WERI-Rb-1 (cell line): ENCODE results near the gene CBY2.

Source experiments
- DNase-seq: peaks from one replicate; pipeline ENCODE4 v3.0.0-alpha.2; 2020
- H3K27ac ChIP-seq: fragments of 250-450 bp; sonication (Bioruptor Pico); 2 replicates; pipeline ENCODE4 v1.5.1; 2020; ENCODE audit warnings: mild to moderate bottlenecking, moderate library complexity
- H3K27me3 ChIP-seq: fragments of 250-450 bp; sonication (Bioruptor Pico); 2 replicates; pipeline ENCODE4 v1.5.1; 2021; ENCODE audit warnings: mild to moderate bottlenecking, low read depth, moderate library complexity; ENCODE audit not compliant: insufficient read depth, severe bottlenecking
- H3K36me3 ChIP-seq: fragments of 250-450 bp; sonication (Bioruptor Pico); 2 replicates; pipeline ENCODE4 v1.5.1; 2020; ENCODE audit warnings: mild to moderate bottlenecking, moderate library complexity
- H3K4me3 ChIP-seq: 2 replicates; pipeline ENCODE4 v1.5.1; 2011; ENCODE audit warnings: low read depth, mild to moderate bottlenecking, control low read depth, low read length
- H3K9me3 ChIP-seq: fragments of 250-450 bp; sonication (Bioruptor Pico); 2 replicates; pipeline ENCODE4 v1.5.1; 2021; ENCODE audit warnings: mild to moderate bottlenecking, moderate library complexity; ENCODE audit not compliant: severe bottlenecking
- TF ChIP-seq, protein P1 (sequence below): IDR thresholded peaks from 2 replicates; pipeline ENCODE4 v1.5.1; 2011; ENCODE audit warnings: low read depth, mild to moderate bottlenecking, control low read depth, inconsistent platforms, low read length

The CBY2 gene

DNA sequence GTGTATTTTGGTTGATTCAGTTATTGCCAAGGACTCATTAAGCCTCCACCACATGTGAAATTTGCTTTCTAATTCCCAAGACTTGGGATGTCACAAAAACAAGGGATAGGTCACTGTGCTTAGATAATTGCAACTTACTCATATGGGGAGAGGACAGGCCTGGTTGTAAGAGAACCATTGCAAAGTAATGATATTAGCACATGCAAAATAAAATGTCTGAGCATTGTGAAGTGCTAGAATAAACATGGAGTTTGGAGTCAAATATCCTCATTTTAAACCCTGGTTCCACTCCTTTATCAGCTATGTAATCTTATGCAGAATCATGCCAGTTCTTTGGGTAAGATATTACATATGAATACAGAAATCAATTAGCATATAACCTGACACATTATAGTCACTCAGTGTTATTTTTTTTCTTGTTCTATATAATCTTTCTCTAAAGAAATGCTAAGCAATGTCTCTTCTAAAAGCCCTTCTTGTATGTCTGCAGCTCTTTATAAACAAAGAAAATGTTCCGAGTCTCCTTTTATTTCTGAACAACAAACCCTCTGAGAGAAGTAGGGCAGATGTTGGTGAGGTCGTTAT, 5.5 kb downstream of the CBY2 start:
- TF ChIP-seq, protein P1, sequence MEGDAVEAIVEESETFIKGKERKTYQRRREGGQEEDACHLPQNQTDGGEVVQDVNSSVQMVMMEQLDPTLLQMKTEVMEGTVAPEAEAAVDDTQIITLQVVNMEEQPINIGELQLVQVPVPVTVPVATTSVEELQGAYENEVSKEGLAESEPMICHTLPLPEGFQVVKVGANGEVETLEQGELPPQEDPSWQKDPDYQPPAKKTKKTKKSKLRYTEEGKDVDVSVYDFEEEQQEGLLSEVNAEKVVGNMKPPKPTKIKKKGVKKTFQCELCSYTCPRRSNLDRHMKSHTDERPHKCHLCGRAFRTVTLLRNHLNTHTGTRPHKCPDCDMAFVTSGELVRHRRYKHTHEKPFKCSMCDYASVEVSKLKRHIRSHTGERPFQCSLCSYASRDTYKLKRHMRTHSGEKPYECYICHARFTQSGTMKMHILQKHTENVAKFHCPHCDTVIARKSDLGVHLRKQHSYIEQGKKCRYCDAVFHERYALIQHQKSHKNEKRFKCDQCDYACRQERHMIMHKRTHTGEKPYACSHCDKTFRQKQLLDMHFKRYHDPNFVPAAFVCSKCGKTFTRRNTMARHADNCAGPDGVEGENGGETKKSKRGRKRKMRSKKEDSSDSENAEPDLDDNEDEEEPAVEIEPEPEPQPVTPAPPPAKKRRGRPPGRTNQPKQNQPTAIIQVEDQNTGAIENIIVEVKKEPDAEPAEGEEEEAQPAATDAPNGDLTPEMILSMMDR = no peak

DNA sequence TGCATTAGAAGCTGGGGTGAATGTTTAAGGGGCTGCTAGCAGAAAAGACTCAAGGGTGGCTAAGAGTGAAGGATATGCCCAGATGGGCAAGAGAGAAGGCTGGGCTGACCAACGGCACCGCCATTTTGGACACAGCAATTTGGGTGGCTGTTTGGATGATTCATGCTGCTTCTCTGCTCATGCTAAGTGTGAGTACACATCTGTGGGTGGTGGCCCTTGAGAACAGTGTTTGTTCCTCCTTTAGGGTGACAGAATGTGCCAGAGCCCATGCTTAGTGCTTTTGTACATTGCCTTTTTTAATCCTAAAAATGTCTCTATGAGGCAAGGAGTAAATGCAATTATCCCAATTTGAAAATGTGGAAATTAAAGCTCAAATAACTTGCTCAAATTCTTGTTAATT, 9.8 kb downstream of the CBY2 start:
- no peak for DNase-seq
- no peak overlapping the region for H3K27ac ChIP-seq
- H3K27me3 ChIP-seq = no peaks in the 10 kb centered on the region
- no peak overlapping the region for H3K4me3 ChIP-seq
- TF ChIP-seq, protein P1 = no peak
- H3K9me3 ChIP-seq = no peaks in the 10 kb centered on the region
- H3K36me3 ChIP-seq = no peaks in the 10 kb centered on the region

More for the DNA sequence above, 5.5 kb downstream of the CBY2 start:
- H3K4me3 ChIP-seq = no peak overlapping the region
- H3K27me3 ChIP-seq = no peaks in the 10 kb centered on the region
- H3K36me3 ChIP-seq = no peaks in the 10 kb centered on the region
- no peak overlapping the region for H3K27ac ChIP-seq
- no peak for DNase-seq
- no peaks in the 10 kb centered on the region for H3K9me3 ChIP-seq

DNA sequence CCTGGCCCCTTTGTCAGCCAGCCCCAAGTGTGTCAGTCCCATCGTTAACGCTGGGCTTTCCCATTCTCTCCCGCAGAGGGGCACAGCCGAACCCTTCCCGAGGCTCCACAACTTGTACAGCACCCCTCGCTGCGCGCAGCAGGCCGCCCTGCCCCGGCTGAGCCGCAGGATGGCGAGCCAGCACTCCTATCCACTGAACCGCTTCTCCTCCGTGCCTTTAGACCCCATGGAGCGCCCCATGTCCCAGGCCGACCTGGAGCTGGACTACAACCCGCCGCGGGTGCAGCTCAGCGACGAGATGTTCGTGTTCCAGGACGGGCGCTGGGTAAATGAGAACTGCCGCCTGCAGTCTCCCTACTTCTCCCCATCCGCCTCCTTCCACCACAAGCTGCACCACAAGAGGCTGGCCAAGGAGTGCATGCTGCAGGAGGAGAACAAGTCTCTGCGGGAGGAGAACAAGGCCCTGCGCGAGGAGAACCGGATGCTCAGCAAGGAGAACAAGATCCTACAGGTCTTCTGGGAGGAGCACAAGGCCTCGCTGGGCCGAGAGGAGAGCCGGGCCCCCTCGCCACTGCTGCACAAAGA, 11.1 kb downstream of the CBY2 start:
- TF ChIP-seq, protein P1 = no peak
- DNase-seq = no peak
- H3K9me3 ChIP-seq = no peaks in the 10 kb centered on the region
- H3K36me3 ChIP-seq = no peaks in the 10 kb centered on the region
- no peak overlapping the region for H3K4me3 ChIP-seq
- no peaks in the 10 kb centered on the region for H3K27me3 ChIP-seq
- no peak overlapping the region for H3K27ac ChIP-seq

DNA sequence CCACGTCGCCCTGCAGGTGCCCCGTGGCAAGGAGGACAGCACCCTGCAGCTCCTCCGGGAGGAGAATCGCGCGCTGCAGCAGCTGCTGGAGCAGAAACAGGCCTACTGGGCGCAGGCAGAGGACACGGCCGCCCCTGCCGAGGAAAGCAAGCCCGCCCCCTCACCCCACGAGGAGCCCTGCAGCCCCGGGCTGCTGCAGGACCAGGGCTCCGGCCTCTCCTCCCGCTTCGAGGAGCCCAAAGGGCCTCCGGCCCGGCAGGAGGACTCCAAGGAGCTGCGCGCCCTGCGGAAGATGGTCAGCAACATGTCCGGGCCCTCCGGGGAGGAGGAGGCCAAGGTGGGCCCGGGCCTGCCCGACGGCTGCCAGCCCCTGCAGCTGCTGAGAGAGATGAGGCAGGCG, 11.6 kb downstream of the CBY2 start:
- H3K36me3 ChIP-seq = no peaks in the 10 kb centered on the region
- TF ChIP-seq, protein P1 = no peak
- H3K27ac ChIP-seq = no peak overlapping the region
- no peak overlapping the region for H3K4me3 ChIP-seq
- H3K27me3 ChIP-seq = no peaks in the 10 kb centered on the region
- H3K9me3 ChIP-seq = no peaks in the 10 kb centered on the region
- no peak for DNase-seq

DNA sequence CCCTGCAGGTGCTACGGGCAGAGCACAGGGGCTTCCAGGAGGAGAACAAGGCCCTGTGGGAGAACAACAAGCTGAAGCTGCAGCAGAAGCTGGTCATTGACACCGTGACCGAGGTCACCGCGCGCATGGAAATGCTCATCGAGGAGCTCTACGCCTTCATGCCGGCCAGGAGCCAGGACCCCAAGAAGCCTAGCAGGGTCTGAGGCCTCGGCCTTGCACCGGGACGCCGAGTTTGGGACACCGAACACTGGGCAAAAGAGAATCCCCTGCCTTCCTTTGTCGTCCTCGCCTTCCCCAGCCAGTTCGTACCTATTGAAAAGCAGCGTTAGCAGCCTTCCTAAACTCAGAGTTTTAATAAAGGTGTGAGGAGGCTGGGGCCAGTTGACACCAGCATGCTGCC, 12.1 kb downstream of the CBY2 start:
- Histone ChIP-seq H3K27ac (no peak overlapping the region), H3K4me3 (no peak overlapping the region), H3K27me3 (no peaks in the 10 kb centered on the region), H3K36me3 (no peaks in the 10 kb centered on the region), H3K9me3 (no peaks in the 10 kb centered on the region)
- TF ChIP-seq, protein P1 = no peak
- no peak for DNase-seq

DNA sequence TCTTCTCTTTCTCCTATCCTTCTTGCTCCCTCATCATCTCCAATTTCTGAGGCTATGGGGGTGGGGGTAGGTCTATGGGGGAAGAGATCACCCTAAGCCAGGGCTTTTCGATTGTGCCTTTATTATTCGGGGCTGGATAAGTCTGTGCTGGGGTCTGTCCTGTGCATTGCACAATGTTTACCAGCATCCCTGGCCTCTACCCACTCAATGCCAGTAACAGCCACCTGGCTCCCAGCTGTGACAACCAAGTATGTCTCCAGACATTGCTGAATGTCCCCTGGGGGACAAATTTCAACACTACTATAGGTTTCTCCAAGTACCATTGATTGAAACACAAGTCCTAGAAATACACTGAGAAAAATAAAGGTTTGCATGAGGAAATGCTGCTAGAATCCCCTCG, 13.2 kb downstream of the CBY2 start:
- H3K4me3 ChIP-seq = no peak overlapping the region
- DNase-seq = no peak
- H3K9me3 ChIP-seq = no peaks in the 10 kb centered on the region
- no peaks in the 10 kb centered on the region for H3K27me3 ChIP-seq
- no peaks in the 10 kb centered on the region for H3K36me3 ChIP-seq
- H3K27ac ChIP-seq = no peak overlapping the region
- TF ChIP-seq, protein P1 = no peak
